SK-N-SH treated with all-trans-retinoic acid at 6 μM for 48 hours (cell line): ENCODE results near the gene CAPN11.

ENCODE experiments used
- ATAC-seq: fragments of 200-7000 bp; cut with Tn5 transposase; 3 replicates; pipeline ENCODE4 v1.9.1; 2020; ENCODE audit warnings: mild to moderate bottlenecking, moderate library complexity
- CREB5 ChIP-seq: fragments of 250-450 bp; sonication (Bioruptor Pico); IDR thresholded peaks from 2 replicates; pipeline ENCODE4 v1.5.1; 2020; ENCODE audit warnings: low read depth, mild to moderate bottlenecking, moderate library complexity
- CSDC2 ChIP-seq: fragments of 250-450 bp; sonication (Bioruptor Pico); IDR thresholded peaks from 2 replicates; pipeline ENCODE4 v1.5.0; 2020; ENCODE audit warnings: mild to moderate bottlenecking, moderate library complexity
- CSRNP3 ChIP-seq: fragments of 250-450 bp; sonication (Bioruptor Pico); IDR thresholded peaks from 2 replicates; pipeline ENCODE4 v1.5.1; 2021; ENCODE audit warnings: mild to moderate bottlenecking, moderate library complexity
- ESRRG ChIP-seq: fragments of 250-450 bp; sonication (Bioruptor Pico); IDR thresholded peaks from 2 replicates; pipeline ENCODE4 v1.6.1; 2021; ENCODE audit warnings: mild to moderate bottlenecking
- GLIS3 ChIP-seq: fragments of 250-450 bp; sonication (Bioruptor Pico); IDR thresholded peaks from 2 replicates; pipeline ENCODE4 v1.5.0; 2020; ENCODE audit warnings: mild to moderate bottlenecking, moderate library complexity
- OSR1 ChIP-seq: fragments of 250-450 bp; sonication (Bioruptor Pico); IDR thresholded peaks from 2 replicates; pipeline ENCODE4 v1.8.0; 2022; ENCODE audit warnings: moderate library complexity, mild to moderate bottlenecking, inconsistent platforms
- PATZ1 ChIP-seq: fragments of 250-450 bp; sonication (Bioruptor Pico); IDR thresholded peaks from 2 replicates; pipeline ENCODE4 v1.8.0; 2020; ENCODE audit warnings: mild to moderate bottlenecking, moderate library complexity, borderline replicate concordance
- POU6F1 ChIP-seq: fragments of 250-450 bp; sonication (Bioruptor Pico); IDR thresholded peaks from 2 replicates; pipeline ENCODE4 v1.8.0; 2021; ENCODE audit warnings: low read depth, mild to moderate bottlenecking, moderate library complexity, borderline replicate concordance
- SNAI2 ChIP-seq: fragments of 250-450 bp; sonication (Bioruptor Pico); IDR thresholded peaks from 2 replicates; pipeline ENCODE4 v1.5.0; 2020; ENCODE audit warnings: mild to moderate bottlenecking, moderate library complexity
- TCF4 ChIP-seq: fragments of 250-450 bp; sonication (Bioruptor Pico); IDR thresholded peaks from 2 replicates; pipeline ENCODE4 v1.8.0; 2021; ENCODE audit warnings: mild to moderate bottlenecking, moderate library complexity, borderline replicate concordance
- TOX ChIP-seq: fragments of 250-450 bp; sonication (Bioruptor Pico); IDR thresholded peaks from 2 replicates; pipeline ENCODE4 v1.8.0; 2021; ENCODE audit warnings: mild to moderate bottlenecking, moderate library complexity, borderline replicate concordance
- TSHZ2 ChIP-seq: fragments of 250-450 bp; sonication (Bioruptor Pico); IDR thresholded peaks from 2 replicates; pipeline ENCODE4 v1.5.0; 2020; ENCODE audit warnings: mild to moderate bottlenecking, moderate library complexity
- ZC3H10 ChIP-seq: fragments of 250-450 bp; sonication (Bioruptor Pico); IDR thresholded peaks from 2 replicates; pipeline ENCODE4 v1.5.1; 2021; ENCODE audit warnings: mild to moderate bottlenecking, moderate library complexity
- ZFP3 ChIP-seq: fragments of 250-450 bp; sonication (Bioruptor Pico); IDR thresholded peaks from 2 replicates; pipeline ENCODE4 v1.5.0; 2020; ENCODE audit warnings: mild to moderate bottlenecking, moderate library complexity
- ZFP30 ChIP-seq: fragments of 450-650 bp; formaldehyde crosslinking; IDR thresholded peaks from 2 replicates; pipeline ENCODE4 v1.5.0; 2022; ENCODE audit warnings: mild to moderate bottlenecking, moderate library complexity
- ZNF565 ChIP-seq: fragments of 450-650 bp; formaldehyde crosslinking; conservative IDR thresholded peaks from 2 replicates; pipeline ENCODE4 v1.5.0; 2020; ENCODE audit warnings: low read depth, mild to moderate bottlenecking, moderate library complexity
- ZNF70 ChIP-seq: fragments of 450-650 bp; formaldehyde crosslinking; IDR thresholded peaks from 2 replicates; pipeline ENCODE4 v1.5.0; 2020; ENCODE audit warnings: mild to moderate bottlenecking, moderate library complexity

The CAPN11 gene

GRCh38 chr6:44177691-44178423 is 19.2 kb downstream of the CAPN11 start:
- TF ChIP-seq POU6F1 (CRISPR knock-in tag) (no peak), GLIS3 (CRISPR knock-in tag) (no peak), CSRNP3 (CRISPR knock-in tag) (no peak)
- no peak for ATAC-seq

GRCh38 chr6:44178424-44179071 is 19.9 kb downstream of the CAPN11 start:
- TF ChIP-seq TSHZ2 (CRISPR knock-in tag) = no peak
- no peak for TF ChIP-seq ZFP3 (CRISPR knock-in tag)
- TF ChIP-seq OSR1 (CRISPR knock-in tag) = no peak
- no peak for TF ChIP-seq ZFP30 (CRISPR knock-in tag)
- TF ChIP-seq POU6F1 (CRISPR knock-in tag) = no peak
- no peak for TF ChIP-seq ESRRG (CRISPR knock-in tag)
- no peak for TF ChIP-seq ZC3H10
- TF ChIP-seq CSRNP3 (CRISPR knock-in tag) = no peak
- TF ChIP-seq GLIS3 (CRISPR knock-in tag) = no peak
- TF ChIP-seq ZNF565 (CRISPR knock-in tag) = no peak
- no peak for TF ChIP-seq CSDC2 (CRISPR knock-in tag)
- no peak for TF ChIP-seq SNAI2
- TF ChIP-seq TCF4 (CRISPR knock-in tag) = no peak
- ATAC-seq = no peak; the same call in 2 of the 3 replicates

- TF ChIP-seq GLIS3 (CRISPR knock-in tag) (no peak), OSR1 (CRISPR knock-in tag) (no peak)
- no peak for ATAC-seq
Observed at GRCh38 chr6:44179072-44179536, 20.5 kb downstream of the CAPN11 start.

GRCh38 chr6:44179648-44180047 is 21.0 kb downstream of the CAPN11 start:
- ATAC-seq = no peak
- no peak for TF ChIP-seq TOX (CRISPR knock-in tag)
- no peak for TF ChIP-seq SNAI2
- TF ChIP-seq TCF4 (CRISPR knock-in tag) = no peak
- no peak for TF ChIP-seq CSDC2 (CRISPR knock-in tag)
- TF ChIP-seq ZNF70 = no peak
- TF ChIP-seq OSR1 (CRISPR knock-in tag) = no peak
- no peak for TF ChIP-seq PATZ1 (CRISPR knock-in tag)
- no peak for TF ChIP-seq ZFP30 (CRISPR knock-in tag)
- TF ChIP-seq TSHZ2 (CRISPR knock-in tag) = no peak
- no peak for TF ChIP-seq CREB5 (CRISPR knock-in tag)
